Astrocyte of the cerebellum (primary cell): Measurements from ENCODE around the gene EFCAB12.
A peak's percentile ranks its signal among the peaks of the same experiment; 100 is the strongest.

Source experiments
- DNase-seq: peaks from one replicate; pipeline ENCODE4 v3.0.0-alpha.2; 2011; ENCODE audit warnings: low read depth
- H3K4me3 ChIP-seq: 2 replicates; pipeline ENCODE4 v1.5.1; 2011; ENCODE audit warnings: mild to moderate bottlenecking, low read depth, low read length, moderate library complexity
- CTCF ChIP-seq: IDR thresholded peaks from 2 replicates; pipeline ENCODE4 v1.5.1; 2012; ENCODE audit warnings: low read length, low read depth, moderate library complexity, mild to moderate bottlenecking; ENCODE audit errors: missing control alignments
- in situ Hi-C: cut with HindIII; loops from 2 replicates; pipeline ENCODE4 v1.10.0; 2017; ENCODE audit warnings: low sequenced_read_pairs

EFCAB12 gene

GRCh38 chr3:129357616-129358015 lies 70.8 kb downstream of the EFCAB12 start:
- in situ Hi-C loops = no loop called here
- no peak overlapping the region for H3K4me3 ChIP-seq
- no peak for DNase-seq
- no peak for TF ChIP-seq CTCF

- no peak for TF ChIP-seq CTCF
- H3K4me3 ChIP-seq = no peak overlapping the region
- in situ Hi-C loops = no loop called here
- no peak for DNase-seq
Measured at GRCh38 chr3:129356756-129357425, 71.5 kb downstream of the EFCAB12 start.

GRCh38 chr3:129353589-129353941 lies 74.9 kb downstream of the EFCAB12 start:
- H3K4me3 ChIP-seq = no peak overlapping the region
- in situ Hi-C loops = no loop called here
- no peak for DNase-seq
- TF ChIP-seq CTCF = no peak

GRCh38 chr3:129352650-129353588 lies 75.5 kb downstream of the EFCAB12 start:
- no peak for DNase-seq
- TF ChIP-seq CTCF = no peak
- no peak overlapping the region for H3K4me3 ChIP-seq
- in situ Hi-C loops = no loop called here

- in situ Hi-C loops = no loop called here
- no peak for DNase-seq
- no peak overlapping the region for H3K4me3 ChIP-seq
- peak; percentile 14 for TF ChIP-seq CTCF
Measured at GRCh38 chr3:129352045-129352444, 76.4 kb downstream of the EFCAB12 start.
